ENCODE results near the gene OR4L1. TPM values are rescaled to one million over a fixed set of nuclear protein-coding genes. Genes with fewer than 3 reads are reported as not detected.
"Not testable (repeated sequence)": the region's sequence is repeated elsewhere in the genome, so short reads cannot be mapped to it uniquely, and the experiment has no call there.

The OR4L1 gene
- polyA plus RNA-seq, 2 donors: not detected

DNA sequence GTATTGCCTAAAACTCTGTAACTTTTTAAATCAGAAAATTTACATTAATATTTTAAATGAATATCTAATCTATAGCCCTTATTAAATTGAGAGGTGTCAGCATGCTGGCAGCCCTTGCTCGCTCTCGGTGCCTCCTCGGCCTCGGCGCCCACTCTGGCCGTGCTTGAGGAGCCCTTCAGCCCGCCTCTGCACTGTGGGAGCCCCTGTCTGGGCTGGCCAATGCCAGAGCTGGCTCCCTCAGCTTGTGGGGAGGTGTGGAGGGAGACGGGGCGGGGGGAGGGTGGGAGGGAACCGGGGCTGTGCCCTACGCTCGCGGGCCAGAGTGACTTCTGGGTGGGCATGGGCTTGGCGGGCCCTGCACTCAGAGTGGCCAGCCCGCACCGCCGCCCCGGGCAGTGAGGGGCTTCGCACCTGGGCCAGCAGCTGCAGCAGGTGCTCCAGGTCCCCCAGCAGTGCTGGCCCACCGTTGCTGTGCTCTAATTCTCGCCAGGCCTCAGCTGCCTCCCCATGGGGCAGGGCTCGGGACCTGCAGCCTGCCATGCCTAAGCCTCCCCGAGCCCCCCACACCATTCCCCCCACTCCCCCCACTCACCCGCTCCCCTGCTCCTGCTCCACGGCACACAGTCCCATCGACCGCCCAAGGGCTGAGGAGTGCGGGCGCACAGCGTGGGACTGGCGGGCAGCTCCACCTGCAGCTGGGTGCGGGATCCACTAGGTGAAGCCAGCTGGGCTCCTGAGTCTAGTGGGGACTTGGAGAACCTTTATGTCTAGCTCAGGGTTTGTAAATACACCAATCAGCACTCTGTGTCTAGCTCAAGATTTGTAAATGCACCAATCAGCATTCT is 39.3 kb downstream of the OR4L1 start:
- not testable (repeated sequence) for H3K27ac ChIP-seq (ENCODE audit: low read depth in 2 of 2, low read length in 1 of 2); H3K9me3 ChIP-seq (ENCODE audit: control insufficient read depth in 2 of 2, insufficient read depth in 1 of 2, low read depth in 1 of 2, low read length in 1 of 2); H3K4me3 ChIP-seq (ENCODE audit: low read depth in 1 of 2, low read length in 2 of 2); H3K4me1 ChIP-seq (ENCODE audit: control insufficient read depth in 2 of 2, insufficient read depth in 2 of 2, low read length in 1 of 2); H3K36me3 ChIP-seq (ENCODE audit: control insufficient read depth in 2 of 2, insufficient read depth in 2 of 2, low read length in 1 of 2); H3K27me3 ChIP-seq (ENCODE audit: control insufficient read depth in 1 of 2, insufficient read depth in 2 of 2, low read length in 2 of 2)
- 86 to 87% methylated on average over 23 to 32 of the region's 32 CpGs for WGBS, 2 donors

DNA sequence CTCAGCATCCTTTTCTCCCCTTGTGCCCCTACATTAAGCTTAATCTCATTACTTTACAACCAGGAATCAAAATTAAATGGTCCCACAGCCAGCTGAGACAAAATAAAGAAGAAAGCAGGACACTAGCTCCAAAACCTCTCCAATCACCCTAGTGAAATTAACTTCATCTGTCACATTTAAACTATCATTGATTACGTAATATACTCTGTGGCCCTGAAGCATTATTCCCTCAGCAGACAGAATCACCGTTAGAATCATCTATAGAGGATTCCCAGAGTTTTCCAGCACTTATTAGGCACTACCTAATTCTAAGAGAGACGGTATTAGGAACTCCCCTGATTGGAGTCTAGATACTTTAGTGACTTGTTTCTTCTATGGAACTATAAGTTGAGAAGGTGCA is 50.6 kb downstream of the OR4L1 start, which contains the start of gene OR4K17:
TSS of gene OR4K17 (plus strand) at position 302 of the 400 bp plus-strand sequence. CDS start 6,761 bp downstream, outside the sequence.
- no peaks in the 10 kb centered on the region for H3K27me3 ChIP-seq (ENCODE audit: control insufficient read depth in 1 of 2, insufficient read depth in 2 of 2, low read length in 2 of 2)
- no peaks in the 10 kb centered on the region for H3K4me1 ChIP-seq (ENCODE audit: control insufficient read depth in 2 of 2, insufficient read depth in 2 of 2, low read length in 1 of 2)
- H3K9me3 ChIP-seq (ENCODE audit: control insufficient read depth in 2 of 2, insufficient read depth in 1 of 2, low read depth in 1 of 2, low read length in 1 of 2): no peaks in the 10 kb centered on the region
- H3K4me3 ChIP-seq (ENCODE audit: low read depth in 1 of 2, low read length in 2 of 2): no peak within 1 kb of the TSS
- no peak within 1 kb of the TSS for H3K27ac ChIP-seq (ENCODE audit: low read depth in 2 of 2, low read length in 1 of 2)
- WGBS, 2 donors: 55 to 59% methylated on average over 3 of the region's 3 CpGs
- H3K36me3 ChIP-seq (ENCODE audit: control insufficient read depth in 2 of 2, insufficient read depth in 2 of 2, low read length in 1 of 2): no peaks in the 10 kb centered on the region

Other genes with a start within 250 kb of the OR4L1 start
- gene OR4K2, start 184.9 kb upstream of the OR4L1 start, polyA plus RNA-seq: not detected
- not detected for gene OR4K5, start 139.4 kb upstream of the OR4L1 start, polyA plus RNA-seq
- not detected for gene OR4K1, start 129.1 kb upstream of the OR4L1 start, polyA plus RNA-seq
- not detected for gene OR4K15, start 84.5 kb upstream of the OR4L1 start, polyA plus RNA-seq
- gene OR4Q2, start 57.9 kb upstream of the OR4L1 start, polyA plus RNA-seq: not detected
- gene OR4K14, start 40.7 kb upstream of the OR4L1 start, polyA plus RNA-seq: not detected
- gene OR4K13, start 24.0 kb upstream of the OR4L1 start, polyA plus RNA-seq: not detected
- not detected for gene OR4K17, start 50.7 kb downstream of the OR4L1 start, polyA plus RNA-seq
- gene OR4N5, start 78.8 kb downstream of the OR4L1 start, polyA plus RNA-seq: not detected
- gene OR11G2, start 130.9 kb downstream of the OR4L1 start, polyA plus RNA-seq: not detected
- gene OR11H6, start 163.7 kb downstream of the OR4L1 start, polyA plus RNA-seq: not detected
- gene OR11H7, start 168.9 kb downstream of the OR4L1 start, polyA plus RNA-seq: not detected
- gene OR11H4, start 179.2 kb downstream of the OR4L1 start, polyA plus RNA-seq: not detected
- 1 to 10 TPM; 2.9 to 4.2 TPM for gene TTC5, start 245.9 kb downstream of the OR4L1 start, polyA plus RNA-seq